IPS-18a (cell line): ENCODE measurements around the gene ITGBL1.

Experiments
- H3K27ac ChIP-seq: one replicate; pipeline ENCODE4 v1.5.1; 2013; ENCODE audit warnings: low read length
- H3K27me3 ChIP-seq: one replicate; pipeline ENCODE4 v1.6.1; 2013; ENCODE audit warnings: mild to moderate bottlenecking, low read length; ENCODE audit not compliant: control insufficient read depth, insufficient read depth
- H3K36me3 ChIP-seq: one replicate; pipeline ENCODE4 v1.6.1; 2013; ENCODE audit warnings: low read depth, low read length; ENCODE audit not compliant: control insufficient read depth
- H3K4me1 ChIP-seq: one replicate; pipeline ENCODE4 v1.6.1; 2013; ENCODE audit warnings: low read depth, low read length; ENCODE audit not compliant: control insufficient read depth
- H3K4me3 ChIP-seq: one replicate; pipeline ENCODE4 v1.5.1; 2013; ENCODE audit warnings: low read length
- H3K9ac ChIP-seq: one replicate; pipeline ENCODE4 v1.6.1; 2013; ENCODE audit warnings: mild to moderate bottlenecking, low read length, moderate library complexity
- H3K9me3 ChIP-seq: one replicate; pipeline ENCODE4 v1.6.1; 2013; ENCODE audit warnings: low read depth, low read length; ENCODE audit not compliant: control insufficient read depth

ITGBL1 gene

GRCh38 chr13:101544979-101545378, 92.5 kb downstream of the ITGBL1 start:
- no peaks in the 10 kb centered on the region for H3K4me1 ChIP-seq
- no peaks in the 10 kb centered on the region for H3K9me3 ChIP-seq
- H3K9ac ChIP-seq, result no peak overlapping the region
- H3K27ac ChIP-seq, result no peak overlapping the region
- H3K27me3 ChIP-seq, result no peaks in the 10 kb centered on the region
- no peaks in the 10 kb centered on the region for H3K36me3 ChIP-seq
- H3K4me3 ChIP-seq, result no peak overlapping the region

- no peak overlapping the region for H3K4me3 ChIP-seq
- no peaks in the 10 kb centered on the region for H3K4me1 ChIP-seq
- no peaks in the 10 kb centered on the region for H3K27me3 ChIP-seq
- H3K9me3 ChIP-seq, result no peaks in the 10 kb centered on the region
- no peak overlapping the region for H3K9ac ChIP-seq
- H3K27ac ChIP-seq, result no peak overlapping the region
- no peaks in the 10 kb centered on the region for H3K36me3 ChIP-seq
Observed at GRCh38 chr13:101545521-101545920, 93.0 kb downstream of the ITGBL1 start.

GRCh38 chr13:101552286-101552685, 99.8 kb downstream of the ITGBL1 start:
- no peaks in the 10 kb centered on the region for H3K9me3 ChIP-seq
- no peaks in the 10 kb centered on the region for H3K36me3 ChIP-seq
- H3K27ac ChIP-seq, result no peak overlapping the region
- no peaks in the 10 kb centered on the region for H3K4me1 ChIP-seq
- no peak overlapping the region for H3K9ac ChIP-seq
- H3K27me3 ChIP-seq, result no peaks in the 10 kb centered on the region
- no peak overlapping the region for H3K4me3 ChIP-seq

- H3K9ac ChIP-seq, result no peak overlapping the region
- no peak overlapping the region for H3K4me3 ChIP-seq
- no peaks in the 10 kb centered on the region for H3K27me3 ChIP-seq
- H3K36me3 ChIP-seq, result no peaks in the 10 kb centered on the region
- H3K4me1 ChIP-seq, result no peaks in the 10 kb centered on the region
- H3K27ac ChIP-seq, result no peak overlapping the region
- no peaks in the 10 kb centered on the region for H3K9me3 ChIP-seq
Observed at GRCh38 chr13:101552786-101553185, 100.3 kb downstream of the ITGBL1 start.

GRCh38 chr13:101554420-101555125, 102.1 kb downstream of the ITGBL1 start:
- H3K4me1 ChIP-seq, result no peaks in the 10 kb centered on the region
- no peaks in the 10 kb centered on the region for H3K36me3 ChIP-seq
- H3K4me3 ChIP-seq, result no peak overlapping the region
- no peaks in the 10 kb centered on the region for H3K27me3 ChIP-seq
- H3K27ac ChIP-seq, result no peak overlapping the region
- no peak overlapping the region for H3K9ac ChIP-seq
- no peaks in the 10 kb centered on the region for H3K9me3 ChIP-seq

- Histone ChIP-seq H3K9me3 (no peaks in the 10 kb centered on the region), H3K4me1 (no peaks in the 10 kb centered on the region), H3K9ac (no peak overlapping the region), H3K27ac (no peak overlapping the region), H3K27me3 (no peaks in the 10 kb centered on the region), H3K4me3 (no peak overlapping the region), H3K36me3 (no peaks in the 10 kb centered on the region)
Observed at GRCh38 chr13:101555610-101556009, 103.1 kb downstream of the ITGBL1 start.

- Histone ChIP-seq H3K27ac (no peak overlapping the region), H3K36me3 (no peaks in the 10 kb centered on the region), H3K4me1 (no peaks in the 10 kb centered on the region), H3K9me3 (no peaks in the 10 kb centered on the region), H3K9ac (no peak overlapping the region), H3K27me3 (no peaks in the 10 kb centered on the region), H3K4me3 (no peak overlapping the region)
Observed at GRCh38 chr13:101556676-101557123, 104.2 kb downstream of the ITGBL1 start.

- no peaks in the 10 kb centered on the region for H3K9me3 ChIP-seq
- H3K36me3 ChIP-seq, result no peaks in the 10 kb centered on the region
- H3K4me1 ChIP-seq, result no peaks in the 10 kb centered on the region
- H3K9ac ChIP-seq, result no peak overlapping the region
- no peaks in the 10 kb centered on the region for H3K27me3 ChIP-seq
- no peak overlapping the region for H3K4me3 ChIP-seq
- no peak overlapping the region for H3K27ac ChIP-seq
Observed at GRCh38 chr13:101565317-101565716, 112.8 kb downstream of the ITGBL1 start.

- Histone ChIP-seq H3K9ac (no peak overlapping the region), H3K27me3 (no peaks in the 10 kb centered on the region), H3K4me1 (no peaks in the 10 kb centered on the region), H3K4me3 (no peak overlapping the region), H3K27ac (no peak overlapping the region), H3K9me3 (no peaks in the 10 kb centered on the region), H3K36me3 (no peaks in the 10 kb centered on the region)
Observed at GRCh38 chr13:101567841-101568240, 115.4 kb downstream of the ITGBL1 start.

GRCh38 chr13:101569807-101570206, 117.3 kb downstream of the ITGBL1 start:
- Histone ChIP-seq H3K27ac (no peak overlapping the region), H3K9ac (no peak overlapping the region), H3K27me3 (no peaks in the 10 kb centered on the region), H3K9me3 (no peaks in the 10 kb centered on the region), H3K4me1 (no peaks in the 10 kb centered on the region), H3K36me3 (no peaks in the 10 kb centered on the region), H3K4me3 (no peak overlapping the region)

GRCh38 chr13:101570410-101570809, 117.9 kb downstream of the ITGBL1 start:
- Histone ChIP-seq H3K9ac (no peak overlapping the region), H3K27me3 (no peaks in the 10 kb centered on the region), H3K4me3 (no peak overlapping the region), H3K36me3 (no peaks in the 10 kb centered on the region), H3K4me1 (no peaks in the 10 kb centered on the region), H3K9me3 (no peaks in the 10 kb centered on the region), H3K27ac (no peak overlapping the region)

- Histone ChIP-seq H3K36me3 (no peaks in the 10 kb centered on the region), H3K9ac (no peak overlapping the region), H3K27ac (no peak overlapping the region)
Observed at GRCh38 chr13:101572456-101572855, 120.0 kb downstream of the ITGBL1 start.

More at GRCh38 chr13:101572456-101572855, 120.0 kb downstream of the ITGBL1 start:
- Histone ChIP-seq H3K4me1 (no peaks in the 10 kb centered on the region), H3K4me3 (no peak overlapping the region), H3K27me3 (no peaks in the 10 kb centered on the region), H3K9me3 (no peaks in the 10 kb centered on the region)
